ENCODE results near the gene DCT.

The DCT gene

GRCh38 chr13:94390881-94391280, 88.6 kb downstream of the DCT start:
- no peak for DNase-seq

GRCh38 chr13:94389604-94390351, 89.7 kb downstream of the DCT start:
- no peak for DNase-seq

GRCh38 chr13:94387047-94387446, 92.4 kb downstream of the DCT start:
- DNase-seq: no peak
